Measurements from ENCODE around the gene GDA.

Gene GDA

GRCh38 chr9:72150661-72151060, 1.4 kb downstream of the GDA start:
- no peak for DNase-seq (ENCODE audit: low read depth in 2 of 2)

GRCh38 chr9:72151104-72151503, 1.9 kb downstream of the GDA start:
- no peak for DNase-seq (ENCODE audit: low read depth in 2 of 2)

DNA sequence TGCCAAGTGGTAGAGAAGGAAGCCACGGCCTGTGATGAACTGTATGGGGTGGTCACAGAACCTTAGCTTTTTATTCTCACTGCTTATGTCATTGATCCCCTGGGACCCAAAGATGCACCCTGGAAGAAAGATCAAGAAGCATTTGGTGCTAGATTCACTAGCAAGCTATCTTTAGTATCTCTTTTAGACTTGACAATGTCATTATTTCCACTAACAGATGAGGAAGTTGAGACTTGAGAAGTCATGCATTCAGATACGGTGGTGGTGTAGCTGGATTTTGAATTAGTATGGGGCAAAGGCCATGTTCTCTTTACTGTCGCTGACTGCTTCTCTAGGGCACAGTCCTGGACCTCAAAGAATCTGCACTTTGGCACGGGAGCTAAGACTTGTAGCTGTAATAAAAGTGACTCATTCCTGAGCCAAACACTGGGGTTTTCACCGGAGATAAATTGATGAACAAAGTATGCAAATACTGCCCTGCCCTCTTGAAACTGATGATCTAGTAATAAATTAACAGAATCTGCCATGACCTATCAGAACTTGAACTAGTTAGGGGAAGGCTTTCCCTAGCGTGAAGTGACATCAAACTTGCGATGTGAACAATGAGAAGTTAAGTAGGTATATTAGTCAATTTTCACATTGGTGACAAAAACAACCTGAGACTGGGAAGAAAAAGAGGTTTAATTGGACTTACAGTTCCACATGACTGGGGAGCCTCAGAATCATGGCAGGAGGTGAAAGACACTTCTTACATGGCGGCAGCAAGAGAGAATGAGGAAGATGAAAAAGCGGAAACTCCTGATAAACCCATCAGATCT, 5.4 kb downstream of the GDA start:
- no peak for DNase-seq (ENCODE audit: low read depth in 2 of 2)

- no peak for DNase-seq (ENCODE audit: low read depth in 2 of 2)
Measured at GRCh38 chr9:72155301-72155700, 6.1 kb downstream of the GDA start.

GRCh38 chr9:72156586-72156985, 7.3 kb downstream of the GDA start:
- no peak for DNase-seq (ENCODE audit: low read depth in 2 of 2)

- no peak for DNase-seq (ENCODE audit: low read depth in 2 of 2)
Measured at GRCh38 chr9:72158680-72159079, 9.4 kb downstream of the GDA start.

DNA sequence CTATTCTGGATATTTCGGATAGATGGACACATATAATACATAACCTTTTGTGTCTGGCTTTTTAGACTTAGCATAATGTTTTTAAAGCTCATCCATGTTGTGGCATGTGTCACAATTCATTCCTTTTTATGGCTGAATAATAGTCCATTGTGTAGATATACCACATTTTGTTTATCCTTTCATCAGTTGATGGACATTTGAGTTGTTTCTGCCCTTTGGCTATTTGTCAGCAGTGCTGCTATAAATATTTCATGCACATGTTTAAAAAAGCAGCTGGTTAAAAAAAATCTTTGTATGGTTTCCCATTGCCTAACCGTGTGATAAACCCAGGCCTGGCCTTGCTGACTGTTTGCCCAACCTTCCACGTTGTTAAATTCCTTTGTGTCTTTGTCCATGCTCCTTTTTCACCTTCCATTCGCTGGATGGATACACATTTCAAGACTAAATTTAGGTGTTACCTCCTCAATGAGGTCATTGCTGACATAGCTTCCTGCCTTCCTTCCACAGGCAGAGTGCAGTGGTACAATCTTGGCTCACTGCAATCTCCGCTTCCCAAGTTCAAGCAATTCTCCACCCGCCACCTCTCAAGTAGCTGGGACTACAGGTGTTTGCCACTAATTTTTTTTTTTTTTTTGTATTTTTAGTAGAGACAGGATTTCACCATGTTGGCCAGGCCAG, 11.3 kb downstream of the GDA start:
- DNase-seq (ENCODE audit: low read depth in 2 of 2), result no peak

GRCh38 chr9:72165326-72165725, 16.1 kb downstream of the GDA start:
- no peak for DNase-seq (ENCODE audit: low read depth in 2 of 2)

DNA sequence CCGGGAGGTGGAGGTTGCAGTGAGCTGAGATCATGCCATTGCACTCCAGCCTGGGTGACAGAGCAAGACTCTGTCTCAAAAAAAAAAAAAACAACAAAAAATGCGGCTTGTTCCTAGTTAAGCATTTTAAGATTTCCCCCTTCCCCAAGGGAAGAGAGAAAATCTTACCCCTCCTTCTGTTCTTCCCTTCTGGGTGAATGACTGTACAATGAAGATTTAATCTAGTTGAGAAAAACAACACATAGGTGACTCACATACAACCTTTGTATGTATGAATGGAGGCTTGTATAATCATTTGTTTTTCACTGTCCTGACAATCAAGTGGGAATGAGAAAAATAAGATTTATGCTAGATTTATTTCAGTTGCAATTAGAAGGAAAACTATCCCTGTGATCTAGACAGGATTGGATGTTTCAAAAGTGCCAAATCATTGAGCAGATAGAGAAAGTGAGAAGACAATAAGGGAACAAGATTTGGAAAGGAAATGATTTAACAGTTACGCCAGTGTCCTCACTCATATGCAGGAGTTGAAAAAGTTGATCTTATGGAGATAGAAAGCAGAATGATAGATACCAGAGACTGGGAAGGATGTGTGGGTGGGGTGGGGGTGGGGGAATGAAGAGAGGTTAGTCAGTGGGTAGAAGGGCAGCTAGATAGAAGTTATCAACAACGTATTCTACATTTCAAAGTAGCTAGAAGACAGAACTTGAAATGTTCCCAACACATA, 16.7 kb downstream of the GDA start:
- DNase-seq (ENCODE audit: low read depth in 2 of 2), result no peak

GRCh38 chr9:72168075-72168474, 18.8 kb downstream of the GDA start:
- DNase-seq (ENCODE audit: low read depth in 2 of 2), result no peak

DNA sequence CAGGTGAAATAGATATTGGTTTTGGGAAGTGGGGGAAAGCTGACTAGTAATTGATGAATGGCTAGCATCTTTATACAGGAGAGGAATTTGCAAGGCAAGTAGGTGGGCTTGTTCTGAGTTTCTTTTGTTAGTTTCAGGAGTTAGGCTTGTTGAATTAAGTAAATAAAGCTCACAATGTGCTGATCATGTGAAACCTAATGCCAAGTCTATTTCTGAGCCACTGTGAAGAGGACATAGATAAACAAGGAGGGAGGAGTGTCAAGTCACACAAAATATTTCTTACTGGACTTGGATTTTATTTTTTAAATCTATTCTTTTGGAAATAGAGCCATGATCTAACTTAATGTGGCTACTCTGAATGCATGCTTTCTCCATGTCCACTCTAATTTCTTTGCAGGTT, 19.9 kb downstream of the GDA start:
- DNase-seq (ENCODE audit: low read depth in 2 of 2), result no peak

GRCh38 chr9:72173080-72173479, 23.8 kb downstream of the GDA start:
- DNase-seq (ENCODE audit: low read depth in 2 of 2), result no peak

DNA sequence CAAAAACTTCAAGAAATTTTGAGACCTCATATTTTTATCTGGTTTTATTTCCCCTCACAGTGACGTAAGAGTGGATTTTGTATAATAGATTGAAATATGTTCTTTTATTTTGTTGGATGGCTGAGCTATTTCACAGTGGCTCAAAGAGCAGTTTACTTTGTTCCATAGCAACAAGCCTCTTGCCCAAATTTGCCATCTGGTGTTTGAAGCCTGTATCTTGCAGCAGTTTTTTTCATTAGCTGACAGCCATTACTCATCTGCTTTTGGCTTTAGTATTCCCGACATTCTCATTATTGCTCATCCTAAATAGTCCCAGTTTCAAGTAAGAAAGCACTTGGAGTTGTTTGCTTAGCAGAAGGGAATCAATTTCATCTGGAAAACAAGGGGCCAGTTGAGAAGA, 36.3 kb downstream of the GDA start:
- no peak for DNase-seq (ENCODE audit: low read depth in 2 of 2)

DNA sequence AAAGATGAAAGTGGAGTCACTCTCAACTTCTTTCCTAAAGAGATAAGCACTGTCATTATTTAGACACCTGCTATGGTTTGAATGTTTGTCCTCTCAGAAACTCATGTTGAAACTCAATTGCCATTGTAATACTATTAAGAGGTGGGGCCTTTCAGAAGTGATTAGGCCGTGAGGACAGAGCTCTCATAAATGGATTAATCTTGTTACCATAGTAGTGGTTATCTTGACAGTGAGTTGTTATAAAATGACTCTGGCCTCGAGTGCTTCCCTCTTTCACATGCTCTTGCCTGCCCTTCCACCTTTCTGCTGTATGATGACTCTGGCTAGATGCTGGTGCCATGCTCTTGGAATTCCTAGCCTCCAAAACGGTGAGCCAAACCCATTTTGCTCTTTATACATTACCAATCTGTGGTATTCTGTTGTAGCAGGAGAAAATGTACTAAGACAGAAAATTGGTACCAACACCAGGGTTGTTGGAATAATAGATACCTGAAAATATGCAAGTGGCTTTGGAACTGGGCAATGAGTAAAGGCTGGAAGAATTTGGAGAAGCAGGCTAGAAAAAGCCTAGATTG, 38.0 kb downstream of the GDA start:
- DNase-seq (ENCODE audit: low read depth in 2 of 2), result no peak

DNA sequence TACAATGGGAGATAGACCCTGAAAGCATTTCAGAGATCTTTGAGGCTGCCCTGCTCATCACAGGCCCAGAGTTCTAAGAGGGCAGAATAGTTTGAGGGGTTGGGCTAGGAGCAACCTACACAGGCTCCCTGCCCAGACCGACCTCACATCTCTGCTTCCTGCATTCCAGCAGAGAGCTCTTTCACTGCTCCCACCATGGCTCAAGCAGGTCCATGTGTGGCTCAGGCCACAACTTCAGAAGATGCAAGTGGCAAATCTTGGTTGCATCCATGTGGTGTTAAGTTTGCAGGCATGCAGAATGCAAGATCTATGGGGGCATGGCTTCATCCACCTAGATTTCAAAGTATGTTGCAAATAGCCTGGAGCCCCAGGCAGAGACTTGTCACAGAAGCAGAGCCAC, 39.0 kb downstream of the GDA start:
- DNase-seq (ENCODE audit: low read depth in 2 of 2), result no peak

DNA sequence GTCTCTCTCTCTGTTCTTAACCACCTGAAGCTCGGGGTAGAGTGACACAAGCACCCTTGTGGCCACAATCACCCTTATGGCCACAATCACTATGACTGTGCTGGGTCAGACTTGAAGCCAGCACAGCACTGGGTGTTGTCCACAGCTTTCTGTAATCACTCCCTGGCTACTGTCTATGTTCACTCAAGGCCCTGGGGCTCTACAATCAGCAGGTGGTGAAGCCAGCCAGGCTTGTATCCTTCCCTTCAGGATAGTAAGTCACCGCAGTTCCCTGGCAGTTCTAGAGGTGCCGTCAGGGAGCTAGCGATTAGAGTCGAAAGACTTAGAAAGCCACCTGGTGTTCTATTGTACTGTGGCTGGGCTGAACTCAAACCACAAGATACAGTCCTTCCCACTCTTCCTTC, 44.2 kb downstream of the GDA start:
- DNase-seq (ENCODE audit: low read depth in 2 of 2), result no peak

DNA sequence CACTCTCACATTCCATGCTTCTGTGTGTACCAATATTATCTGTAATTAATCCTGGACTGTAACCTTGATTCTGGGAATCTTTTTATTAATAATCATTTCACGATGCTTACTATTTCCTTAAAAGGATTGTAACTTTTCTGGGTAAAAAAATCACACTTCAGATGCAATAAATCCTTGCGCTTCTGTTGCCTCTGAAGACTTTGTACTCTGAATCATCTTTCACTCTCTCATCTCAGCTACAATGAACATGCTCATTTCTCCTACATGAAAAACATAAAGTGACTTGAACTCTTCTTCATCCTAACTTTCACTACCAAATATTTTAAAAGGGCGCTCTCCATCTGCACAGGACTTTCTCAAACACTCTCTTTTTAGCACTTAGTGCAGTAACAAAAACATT, 50.0 kb downstream of the GDA start:
- no peak for DNase-seq (ENCODE audit: low read depth in 2 of 2)

DNA sequence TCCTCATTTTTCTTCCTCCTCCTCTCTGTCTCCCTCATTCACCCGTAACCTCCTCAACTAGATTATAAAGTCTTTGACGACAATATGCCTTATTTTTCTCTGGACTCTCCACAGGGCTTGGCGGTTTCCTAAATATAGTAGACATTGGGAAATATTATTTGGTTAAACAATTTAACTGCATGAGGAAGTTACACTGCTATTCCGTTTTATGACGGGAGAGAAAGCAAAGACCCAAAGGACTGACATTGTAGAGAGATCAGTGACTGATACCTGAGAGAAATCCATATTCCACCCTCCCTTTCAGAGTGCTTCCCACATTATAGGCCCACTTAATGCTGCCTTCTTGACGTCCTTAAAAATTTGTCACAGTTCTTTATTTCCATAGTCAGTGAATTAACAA, 51.2 kb downstream of the GDA start:
- DNase-seq (ENCODE audit: low read depth in 2 of 2), result no peak

DNA sequence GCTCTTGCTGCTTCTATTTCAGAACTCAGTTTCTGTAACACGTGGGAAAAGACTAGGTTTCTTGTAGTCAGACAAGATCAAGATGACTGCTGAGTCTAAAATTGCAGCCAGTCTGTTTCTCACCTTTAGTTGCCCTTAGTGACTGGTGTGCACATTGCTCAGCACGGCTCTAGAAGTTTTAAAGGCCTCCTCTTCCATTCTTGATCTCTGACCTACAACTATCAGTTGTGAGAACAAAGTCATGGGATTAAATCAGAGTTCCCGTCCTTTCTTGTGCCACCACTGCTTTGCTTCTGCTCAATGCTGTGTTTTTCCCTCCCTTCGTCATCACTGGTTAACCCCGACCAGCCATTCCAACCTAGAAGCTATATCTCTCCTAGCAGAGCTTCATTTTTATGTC, 52.8 kb downstream of the GDA start:
- DNase-seq (ENCODE audit: low read depth in 2 of 2), result no peak

GRCh38 chr9:72203205-72203803, 54.1 kb downstream of the GDA start:
- DNase-seq (ENCODE audit: low read depth in 2 of 2), result no peak

DNA sequence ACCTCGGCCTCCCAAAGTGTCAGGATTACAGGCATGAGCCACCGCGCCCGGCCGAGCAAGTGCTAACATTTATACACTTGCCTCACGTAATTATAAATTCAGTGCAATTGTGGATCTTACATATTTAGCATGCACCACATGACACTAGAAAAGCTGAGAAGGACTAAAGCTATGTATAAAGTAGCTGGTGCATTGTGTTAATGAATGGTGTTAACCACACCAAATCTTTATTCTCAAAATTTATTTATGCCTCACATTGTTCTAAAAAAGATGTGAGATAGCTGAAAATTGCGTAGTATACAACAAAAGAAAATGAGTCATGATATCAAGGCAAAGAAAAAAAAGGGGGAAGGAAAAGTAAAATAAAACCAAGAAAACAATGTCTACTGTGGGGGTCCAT, 54.8 kb downstream of the GDA start:
- no peak for DNase-seq (ENCODE audit: low read depth in 2 of 2)

DNA sequence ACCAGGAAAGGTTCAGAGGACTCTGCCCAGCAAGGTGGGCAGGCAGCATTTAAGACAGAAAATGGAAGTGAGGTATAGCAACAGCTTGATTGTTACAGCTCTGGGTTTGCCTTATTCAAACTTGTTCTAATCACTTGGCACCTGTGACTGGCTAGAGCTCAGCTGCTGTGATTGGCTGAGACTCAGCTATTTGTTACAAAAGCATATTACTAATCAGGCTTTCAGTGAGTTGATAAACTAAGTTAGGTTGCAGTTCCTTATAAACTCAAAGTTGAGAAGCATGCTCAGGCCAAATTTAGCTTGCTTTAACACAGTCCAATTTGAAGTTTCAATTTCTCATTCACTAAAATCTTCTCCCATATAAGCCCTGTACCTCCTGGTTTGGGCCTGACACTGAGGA, 56.3 kb downstream of the GDA start:
- no peak for DNase-seq (ENCODE audit: low read depth in 2 of 2)

Measured in stimulated activated CD8-positive, alpha-beta memory T cell treated with anti-CD3 and anti-CD28 coated beads, Interleukin-15, amount 100 ng/mL, for 4 hours (primary cell).